Daoy (cell line): Measurements from ENCODE around the gene HOXA2. TPM values are rescaled to one million over a fixed set of nuclear protein-coding genes. Genes with fewer than 3 reads are reported as not detected.
A peak's percentile ranks its signal among the peaks of the same experiment; 100 is the strongest.

ENCODE experiments used
- DNase-seq: peaks from one replicate; pipeline ENCODE4 v3.0.0-alpha.2; 2015; ENCODE audit warnings: low read depth
- total RNA-seq: library from RNA; depleted of rRNA; stranded (reverse); fragments of >200 nt; shearing (Covaris generic); gene quantifications from 2 replicates; pipeline ENCODE4 v1.2.3, GENCODE V29; 2014; rRNA removed

Gene HOXA2
- total RNA-seq, 1 experiment from 2014 or later, result 11.4 TPM

- DNase-seq, result no peak
Observed at GRCh38 chr7:27078616-27079233, 23.8 kb downstream of the HOXA2 start.

DNA sequence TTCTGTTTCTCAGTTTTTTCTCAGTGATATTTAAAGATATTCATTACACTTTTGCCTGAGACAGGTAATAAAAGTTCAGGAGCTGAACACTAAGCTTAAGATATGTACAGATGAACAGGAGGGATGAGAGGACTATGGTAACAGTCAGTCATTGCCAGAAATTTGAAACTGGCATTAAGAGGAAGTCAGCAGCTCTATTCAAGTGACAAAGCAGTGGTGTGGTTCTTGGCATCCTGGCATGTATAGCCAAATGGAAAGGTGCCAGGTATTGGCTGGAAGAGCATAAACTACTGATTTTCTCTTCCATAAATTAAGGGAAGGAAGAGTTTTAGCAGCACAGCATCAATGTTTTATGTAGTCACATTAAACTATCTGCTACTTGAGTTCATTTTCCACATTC lies 29.4 kb downstream of the HOXA2 start:
- peak; percentile 37 for DNase-seq

- no peak for DNase-seq
Observed at GRCh38 chr7:27071622-27072390, 30.7 kb downstream of the HOXA2 start.

GRCh38 chr7:27068259-27068658 lies 34.2 kb downstream of the HOXA2 start:
- DNase-seq, result no peak

GRCh38 chr7:27066148-27066547 lies 36.3 kb downstream of the HOXA2 start:
- peak; percentile 78 for DNase-seq

DNA sequence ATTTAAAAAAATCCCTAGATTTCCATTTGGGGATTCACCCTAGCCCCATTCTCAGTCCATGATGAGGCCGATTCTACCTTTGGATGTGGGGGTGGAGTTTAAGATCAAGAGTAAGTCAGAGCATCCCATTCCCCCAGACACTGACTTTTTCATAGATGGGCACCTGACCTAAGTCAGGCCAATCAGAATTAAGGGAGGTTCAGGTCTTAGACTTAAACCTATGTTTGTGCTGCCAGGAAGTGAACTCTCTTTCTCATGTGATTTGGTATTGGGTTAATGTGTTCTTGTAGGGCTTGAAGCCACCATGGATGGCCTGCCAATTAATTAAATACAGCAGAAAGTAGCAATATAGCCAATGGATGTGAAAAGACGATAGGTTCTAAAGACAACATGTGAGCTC lies 36.8 kb downstream of the HOXA2 start:
- DNase-seq, result no peak

DNA sequence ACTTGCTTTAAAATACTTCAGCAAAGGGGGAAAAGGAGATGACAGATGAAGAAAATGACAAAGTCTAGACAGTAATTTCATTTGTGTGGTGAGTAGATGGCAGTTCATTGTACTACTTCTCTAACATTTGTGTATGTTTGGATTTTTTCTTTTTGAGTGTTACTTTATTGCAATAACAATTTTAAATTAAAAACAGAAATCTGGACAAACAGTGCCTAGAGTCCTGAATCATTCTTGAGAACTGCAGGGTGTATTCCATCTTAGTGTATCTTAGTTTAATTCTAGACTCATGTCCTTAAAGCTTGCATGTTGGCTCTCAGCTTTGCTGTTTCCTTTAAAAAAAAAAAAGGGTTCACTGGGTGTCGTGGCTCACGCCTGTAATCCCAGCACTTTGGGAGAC lies 37.8 kb downstream of the HOXA2 start:
- no peak for DNase-seq

DNA sequence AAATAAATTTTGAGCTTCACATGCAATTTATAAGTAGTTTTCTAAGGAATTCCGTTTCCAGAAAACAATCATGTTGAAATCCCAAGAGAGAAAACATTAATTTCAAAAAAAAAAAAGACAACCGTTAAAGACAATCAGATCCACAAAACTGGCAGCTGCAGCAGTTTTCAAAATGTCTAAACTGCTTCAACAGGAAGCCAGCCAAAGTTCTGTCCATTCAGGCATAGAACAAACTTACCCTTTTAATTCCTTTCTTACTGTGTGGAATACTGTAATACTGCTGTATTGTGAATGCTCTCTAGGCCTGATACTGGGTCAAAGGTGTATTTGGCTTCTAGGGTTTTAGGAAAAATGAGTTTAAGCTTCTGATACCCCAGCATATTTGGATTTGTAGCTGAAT lies 38.3 kb downstream of the HOXA2 start:
- DNase-seq, result no peak

DNA sequence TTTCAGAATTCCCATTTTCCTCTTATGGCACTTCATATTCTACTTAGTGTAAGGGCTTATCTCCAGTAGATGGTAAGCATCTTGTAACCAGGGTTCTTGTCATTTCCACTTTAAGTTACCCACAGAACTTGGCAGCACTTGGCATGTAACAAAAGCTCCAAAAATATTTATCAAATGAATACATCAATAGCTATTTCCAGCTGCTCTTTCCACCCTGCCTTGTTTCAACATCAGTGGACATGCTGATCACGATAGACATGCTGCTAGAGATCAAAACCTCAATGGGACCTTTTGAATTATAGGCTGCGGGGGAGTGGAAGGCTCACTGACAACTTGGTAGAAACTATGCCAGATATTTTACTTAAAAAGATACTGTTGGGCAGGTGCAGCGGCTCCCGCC lies 39.5 kb downstream of the HOXA2 start:
- no peak for DNase-seq

DNA sequence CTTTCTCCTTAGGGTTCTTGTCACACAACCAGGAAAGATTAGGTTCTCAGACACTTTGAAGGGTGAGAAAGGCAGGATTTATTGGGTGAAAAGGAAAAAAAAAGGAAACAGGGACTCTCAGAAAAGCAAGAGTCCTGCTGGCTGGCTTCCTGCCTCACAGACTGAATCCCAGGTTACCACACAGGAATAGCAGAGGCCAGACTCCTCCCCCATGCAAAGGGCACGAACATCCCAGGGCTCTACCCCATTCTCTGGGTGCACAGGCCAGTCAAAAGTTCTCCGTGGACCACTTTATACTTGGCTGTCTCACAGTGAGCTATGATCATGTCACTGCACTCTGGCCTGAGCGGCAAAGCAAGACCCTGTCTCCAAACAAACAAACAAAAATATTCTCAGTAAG lies 49.3 kb downstream of the HOXA2 start:
- no peak for DNase-seq

- DNase-seq, result no peak
Observed at GRCh38 chr7:27051451-27051850, 51.0 kb downstream of the HOXA2 start.

Other genes with a start within 250 kb of the HOXA2 start
- 33.8 and 41.8 TPM in 2 replicates for gene SKAP2, start 238.1 kb downstream of the HOXA2 start, total RNA-seq
- 5.5 and 6.4 TPM in 2 replicates for gene HOXA1, start 6.7 kb downstream of the HOXA2 start, total RNA-seq
- gene HOXA4, start 28.1 kb upstream of the HOXA2 start, total RNA-seq, result 4.1 and 6.7 TPM in 2 replicates
- gene HOXA5, start 41.0 kb upstream of the HOXA2 start, total RNA-seq, result 22.6 and 41.1 TPM in 2 replicates
- gene HOXA6, start 45.1 kb upstream of the HOXA2 start, total RNA-seq, result 0.92 and 4.2 TPM in 2 replicates
- gene HOXA3, start 49.9 kb upstream of the HOXA2 start, total RNA-seq, result 12.4 and 16.8 TPM in 2 replicates
- gene HOXA7, start 54.0 kb upstream of the HOXA2 start, total RNA-seq, result 21.7 and 24.4 TPM in 2 replicates
- gene HOXA9, start 62.9 kb upstream of the HOXA2 start, total RNA-seq, result 1.8 TPM in 1 of 2 replicates, not detected in the other
- 12.3 and 31.2 TPM in 2 replicates for gene HOXA10, start 71.6 kb upstream of the HOXA2 start, total RNA-seq
- 7.7 and 8.2 TPM in 2 replicates for gene HOXA11, start 82.5 kb upstream of the HOXA2 start, total RNA-seq
- 0.86 and 1.3 TPM in 2 replicates for gene HOXA13, start 97.4 kb upstream of the HOXA2 start, total RNA-seq
- gene EVX1, start 140.1 kb upstream of the HOXA2 start, total RNA-seq, result not detected in 2 replicates